ENCODE data around the gene GSG1L.
"Not testable (repeated sequence)": the region's sequence is repeated elsewhere in the genome, so short reads cannot be mapped to it uniquely, and the experiment has no call there.

Gene GSG1L

GRCh38 chr16:27977966-27978365, 85.5 kb downstream of the GSG1L start:
- no peak for DNase-seq

GRCh38 chr16:27976990-27977389, 86.5 kb downstream of the GSG1L start:
- no peak for DNase-seq

GRCh38 chr16:27974896-27975540, 88.5 kb downstream of the GSG1L start:
- no peak for DNase-seq

GRCh38 chr16:27973678-27974077, 89.8 kb downstream of the GSG1L start:
- no peak for DNase-seq

- DNase-seq: peak; percentile 21 to 52
Measured at GRCh38 chr16:27972500-27972899, 91.0 kb downstream of the GSG1L start.

- DNase-seq: no peak
Measured at GRCh38 chr16:27969574-27969973, 93.9 kb downstream of the GSG1L start.

GRCh38 chr16:27967169-27967568, 96.3 kb downstream of the GSG1L start:
- DNase-seq: no peak

GRCh38 chr16:27966756-27967155, 96.8 kb downstream of the GSG1L start:
- no peak for DNase-seq

GRCh38 chr16:27965801-27966200, 97.7 kb downstream of the GSG1L start:
- no peak for DNase-seq

GRCh38 chr16:27963471-27963965, 100.0 kb downstream of the GSG1L start:
- no peak for DNase-seq

- DNase-seq: no peak
Measured at GRCh38 chr16:27962197-27962596, 101.3 kb downstream of the GSG1L start.

- DNase-seq: no peak
Measured at GRCh38 chr16:27961296-27961620, 102.3 kb downstream of the GSG1L start.

- DNase-seq: no peak
Measured at GRCh38 chr16:27960619-27961295, 102.8 kb downstream of the GSG1L start.

- DNase-seq: no peak
Measured at GRCh38 chr16:27959914-27960313, 103.6 kb downstream of the GSG1L start.

- DNase-seq: no peak
Measured at GRCh38 chr16:27954191-27954590, 109.3 kb downstream of the GSG1L start.

GRCh38 chr16:27952811-27953210, 110.7 kb downstream of the GSG1L start:
- no peak for DNase-seq

GRCh38 chr16:27951489-27952120, 111.9 kb downstream of the GSG1L start:
- no peak for DNase-seq

- no peak for DNase-seq
Measured at GRCh38 chr16:27950206-27950887, 113.2 kb downstream of the GSG1L start.

- no peak for DNase-seq
Measured at GRCh38 chr16:27947696-27948095, 115.8 kb downstream of the GSG1L start.

- no peak for DNase-seq
Measured at GRCh38 chr16:27945233-27945973, 118.1 kb downstream of the GSG1L start.

- DNase-seq: no peak
Measured at GRCh38 chr16:27943766-27944165, 119.7 kb downstream of the GSG1L start.

GRCh38 chr16:27942071-27942470, 121.4 kb downstream of the GSG1L start:
- not testable (repeated sequence) for DNase-seq

GRCh38 chr16:27935076-27935475, 128.4 kb downstream of the GSG1L start:
- no peak for DNase-seq
